Smooth muscle cell (in vitro differentiated cells): ENCODE results near the gene ITPR1. TPM values are rescaled to one million over a fixed set of nuclear protein-coding genes. Genes with fewer than 3 reads are reported as not detected.
"Not testable (repeated sequence)": the region's sequence is repeated elsewhere in the genome, so short reads cannot be mapped to it uniquely, and the experiment has no call there.

Source experiments
- DNase-seq: peaks from one replicate; lab custom pipeline; 2025; ENCODE audit not compliant: unreplicated experiment; lab: John Stamatoyannopoulos, UW
- H2AFZ ChIP-seq: fragments of 200-600 bp; sonication (generic); 2 replicates; pipeline ENCODE4 v1.6.0; 2016; ENCODE audit warnings: antibody characterized with exemption, low read depth, mild to moderate bottlenecking
- H3F3A ChIP-seq: fragments of 200-600 bp; sonication (generic); 2 replicates; pipeline ENCODE4 v1.6.0; 2017; ENCODE audit warnings: antibody characterized with exemption, low read depth
- H3K27ac ChIP-seq: fragments of 200-600 bp; sonication (generic); 2 replicates; pipeline ENCODE4 v1.5.1; 2016; ENCODE audit warnings: low read depth, mild to moderate bottlenecking
- H3K27me3 ChIP-seq: fragments of 200-600 bp; sonication (generic); 2 replicates; pipeline ENCODE4 v1.6.1; 2016; ENCODE audit warnings: low read depth, mild to moderate bottlenecking
- H3K36me3 ChIP-seq: fragments of 200-600 bp; sonication (generic); 2 replicates; pipeline ENCODE4 v1.5.1; 2016; ENCODE audit warnings: low read depth
- H3K4me1 ChIP-seq: fragments of 200-600 bp; sonication (generic); 2 replicates; pipeline ENCODE4 v1.5.1; 2016; ENCODE audit warnings: low read depth
- H3K4me2 ChIP-seq: fragments of 200-600 bp; sonication (generic); 2 replicates; pipeline ENCODE4 v1.6.0; 2016; ENCODE audit warnings: mild to moderate bottlenecking
- H3K4me3 ChIP-seq: fragments of 200-600 bp; sonication (generic); 2 replicates; pipeline ENCODE4 v1.5.1; 2016; ENCODE audit warnings: mild to moderate bottlenecking
- H3K79me2 ChIP-seq: fragments of 200-600 bp; sonication (generic); 2 replicates; pipeline ENCODE4 v1.6.0; 2016; ENCODE audit warnings: low read depth, mild to moderate bottlenecking
- H3K9ac ChIP-seq: fragments of 200-600 bp; sonication (generic); 2 replicates; pipeline ENCODE4 v1.6.0; 2016; ENCODE audit warnings: low read depth
- H3K9me3 ChIP-seq: fragments of 200-600 bp; sonication (generic); replicated peaks from 2 replicates; pipeline ENCODE4 v1.5.1; 2016; ENCODE audit warnings: low read depth
- H4K20me1 ChIP-seq: fragments of 200-600 bp; sonication (generic); 2 replicates; pipeline ENCODE4 v1.6.0; 2016; ENCODE audit warnings: low read depth
- WGBS: methylation state at CpG from one replicate; pipeline ENCODE4 v1.1.7; 2016; ENCODE audit warnings: low lambda C conversion rate; 5-methylcytosine and 5-hydroxymethylcytosine counted together
- polyA plus RNA-seq: library from polyadenylated mRNA; unstranded; fragments of >200 nt; fragmentation: Nextera tagmentation; extraction: Ambion mirVana; gene quantifications from 2 replicates; pipeline ENCODE4 v1.2.1, GENCODE V29; 2016
- total RNA-seq: library from RNA; depleted of rRNA; stranded (reverse); fragments of >200 nt; gene quantifications from 2 replicates; pipeline ENCODE4 v1.2.3, GENCODE V29; 2014
- TF ChIP-seq, protein P1 (sequence below): fragments of 200-600 bp; sonication (generic); IDR thresholded peaks from 2 replicates; pipeline ENCODE4 v1.5.1; 2017; ENCODE audit warnings: borderline replicate concordance, mild to moderate bottlenecking, antibody characterized with exemption; ENCODE audit not compliant: insufficient read depth, poor library complexity, severe bottlenecking

ITPR1 gene
- total and polyA plus RNA-seq, 2 experiments from 2014 or later: 16.4 to 28.6 TPM

DNA sequence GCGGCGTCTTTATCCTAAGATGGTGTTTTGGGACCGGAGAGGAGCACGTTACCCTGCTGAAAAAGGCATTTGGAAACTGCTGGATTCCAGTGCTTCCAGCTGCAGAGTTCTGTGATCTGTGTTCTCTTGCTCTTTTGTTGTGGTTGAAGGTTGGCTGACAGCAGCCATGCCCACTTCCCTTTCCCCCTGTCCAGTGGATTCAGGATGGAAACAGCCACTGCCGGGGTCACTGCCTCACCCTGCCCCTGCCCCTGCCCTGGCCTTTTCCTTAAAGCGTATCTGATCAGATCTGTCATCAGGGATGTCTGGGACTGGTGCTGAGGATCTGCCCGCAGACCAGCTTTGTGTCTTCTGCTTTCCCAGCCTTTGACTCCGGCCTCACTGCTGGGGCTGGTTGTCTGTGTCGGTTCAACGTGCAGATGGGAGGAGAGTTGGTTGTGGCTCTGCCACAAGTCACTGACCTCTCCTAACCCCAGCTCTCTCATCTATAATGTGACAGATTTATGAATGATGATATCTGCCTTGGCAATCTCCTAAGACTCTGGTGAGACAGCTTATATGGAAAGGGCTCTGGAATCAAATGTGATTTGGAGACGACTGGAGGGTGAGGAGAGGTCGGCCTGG lies 266.7 kb downstream of the ITPR1 start:
- H2AFZ ChIP-seq: peak overlapping the region; percentile 40
- no peaks in the 10 kb centered on the region for H3K79me2 ChIP-seq
- no peaks in the 10 kb centered on the region for H3K9me3 ChIP-seq
- no peaks in the 10 kb centered on the region for H3K36me3 ChIP-seq
- H3K27ac ChIP-seq: no peak overlapping the region
- H3K4me2 ChIP-seq: no peak overlapping the region
- H3F3A ChIP-seq: no peaks in the 10 kb centered on the region
- no peak for DNase-seq
- H3K4me3 ChIP-seq: no peak overlapping the region
- H4K20me1 ChIP-seq: no peaks in the 10 kb centered on the region
- WGBS: 44% methylated on average over 12 of the region's 12 CpGs
- H3K9ac ChIP-seq: no peak overlapping the region
- TF ChIP-seq, protein P1, sequence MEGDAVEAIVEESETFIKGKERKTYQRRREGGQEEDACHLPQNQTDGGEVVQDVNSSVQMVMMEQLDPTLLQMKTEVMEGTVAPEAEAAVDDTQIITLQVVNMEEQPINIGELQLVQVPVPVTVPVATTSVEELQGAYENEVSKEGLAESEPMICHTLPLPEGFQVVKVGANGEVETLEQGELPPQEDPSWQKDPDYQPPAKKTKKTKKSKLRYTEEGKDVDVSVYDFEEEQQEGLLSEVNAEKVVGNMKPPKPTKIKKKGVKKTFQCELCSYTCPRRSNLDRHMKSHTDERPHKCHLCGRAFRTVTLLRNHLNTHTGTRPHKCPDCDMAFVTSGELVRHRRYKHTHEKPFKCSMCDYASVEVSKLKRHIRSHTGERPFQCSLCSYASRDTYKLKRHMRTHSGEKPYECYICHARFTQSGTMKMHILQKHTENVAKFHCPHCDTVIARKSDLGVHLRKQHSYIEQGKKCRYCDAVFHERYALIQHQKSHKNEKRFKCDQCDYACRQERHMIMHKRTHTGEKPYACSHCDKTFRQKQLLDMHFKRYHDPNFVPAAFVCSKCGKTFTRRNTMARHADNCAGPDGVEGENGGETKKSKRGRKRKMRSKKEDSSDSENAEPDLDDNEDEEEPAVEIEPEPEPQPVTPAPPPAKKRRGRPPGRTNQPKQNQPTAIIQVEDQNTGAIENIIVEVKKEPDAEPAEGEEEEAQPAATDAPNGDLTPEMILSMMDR: no peak
- H3K27me3 ChIP-seq: no peaks in the 10 kb centered on the region
- H3K4me1 ChIP-seq: no peaks in the 10 kb centered on the region

DNA sequence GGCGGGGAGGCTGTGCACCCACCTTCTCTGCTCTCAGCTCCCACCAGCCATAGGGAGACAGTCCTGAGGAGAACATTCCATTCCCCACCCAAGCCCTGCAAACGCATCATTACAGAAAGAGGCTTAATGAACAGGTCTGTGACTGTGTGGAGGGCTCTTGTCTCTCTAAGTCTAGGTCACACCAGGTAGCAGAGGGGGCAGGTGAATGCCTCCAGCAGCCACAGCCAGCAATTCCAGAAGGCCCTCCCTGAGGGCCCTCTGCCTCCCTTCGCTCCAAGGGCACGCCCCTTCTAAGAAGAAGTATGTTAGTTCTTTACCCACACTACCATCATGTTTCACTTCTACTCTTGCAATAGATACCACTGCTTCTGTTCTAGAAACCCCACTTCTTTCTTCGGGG lies 268.6 kb downstream of the ITPR1 start:
- no peak overlapping the region for H3K4me2 ChIP-seq
- H3K9me3 ChIP-seq: no peaks in the 10 kb centered on the region
- H3K79me2 ChIP-seq: no peaks in the 10 kb centered on the region
- no peaks in the 10 kb centered on the region for H3K27me3 ChIP-seq
- no peaks in the 10 kb centered on the region for H3K36me3 ChIP-seq
- H2AFZ ChIP-seq: no peak overlapping the region
- 96% methylated on average over 5 of the region's 5 CpGs for WGBS
- TF ChIP-seq, protein P1: no peak
- no peaks in the 10 kb centered on the region for H3K4me1 ChIP-seq
- H3K9ac ChIP-seq: no peak overlapping the region
- H3K4me3 ChIP-seq: no peak overlapping the region
- H4K20me1 ChIP-seq: no peaks in the 10 kb centered on the region
- H3K27ac ChIP-seq: no peak overlapping the region
- H3F3A ChIP-seq: no peaks in the 10 kb centered on the region
- no peak for DNase-seq

DNA sequence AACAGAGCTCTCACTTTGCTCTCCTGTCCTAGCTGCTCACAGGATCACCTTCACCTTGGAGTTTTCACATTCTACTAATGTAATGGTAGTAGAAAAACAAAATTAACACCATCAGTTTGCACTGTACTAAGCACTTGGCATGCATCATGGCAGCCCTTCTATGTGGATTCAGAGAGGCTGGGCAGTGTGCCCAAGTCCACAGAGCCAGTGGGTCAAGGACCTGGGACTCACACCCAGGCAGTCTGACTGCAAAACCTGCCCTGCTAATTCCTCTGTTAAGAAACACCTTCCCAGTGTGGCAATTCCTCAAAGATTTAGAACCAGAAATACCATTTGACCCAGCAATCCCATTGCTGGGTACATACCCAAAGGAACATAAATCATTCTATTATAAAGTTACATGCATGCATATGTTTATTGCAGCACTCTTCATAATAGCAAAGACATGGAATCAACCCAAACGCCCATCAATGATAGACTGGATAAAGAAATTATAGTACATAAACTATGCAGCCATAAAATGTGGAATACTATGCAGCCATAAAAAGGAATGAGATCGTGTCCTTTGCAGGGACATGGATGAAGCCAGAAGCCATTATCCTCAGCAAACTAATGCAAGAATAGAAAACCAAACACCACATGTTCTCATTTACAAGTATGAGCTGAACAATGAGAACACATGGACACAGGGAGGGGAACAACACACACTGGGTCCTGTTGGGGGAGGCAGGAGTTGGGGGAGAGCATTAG lies 269.5 kb downstream of the ITPR1 start:
- not testable (repeated sequence) for H4K20me1 ChIP-seq, H3K4me2 ChIP-seq, H3F3A ChIP-seq, H3K79me2 ChIP-seq, H3K27ac ChIP-seq, H3K27me3 ChIP-seq, H3K9ac ChIP-seq, H2AFZ ChIP-seq, H3K4me3 ChIP-seq, DNase-seq, H3K36me3 ChIP-seq, H3K4me1 ChIP-seq, H3K9me3 ChIP-seq
- 99% methylated on average over 2 of the region's 2 CpGs for WGBS

DNA sequence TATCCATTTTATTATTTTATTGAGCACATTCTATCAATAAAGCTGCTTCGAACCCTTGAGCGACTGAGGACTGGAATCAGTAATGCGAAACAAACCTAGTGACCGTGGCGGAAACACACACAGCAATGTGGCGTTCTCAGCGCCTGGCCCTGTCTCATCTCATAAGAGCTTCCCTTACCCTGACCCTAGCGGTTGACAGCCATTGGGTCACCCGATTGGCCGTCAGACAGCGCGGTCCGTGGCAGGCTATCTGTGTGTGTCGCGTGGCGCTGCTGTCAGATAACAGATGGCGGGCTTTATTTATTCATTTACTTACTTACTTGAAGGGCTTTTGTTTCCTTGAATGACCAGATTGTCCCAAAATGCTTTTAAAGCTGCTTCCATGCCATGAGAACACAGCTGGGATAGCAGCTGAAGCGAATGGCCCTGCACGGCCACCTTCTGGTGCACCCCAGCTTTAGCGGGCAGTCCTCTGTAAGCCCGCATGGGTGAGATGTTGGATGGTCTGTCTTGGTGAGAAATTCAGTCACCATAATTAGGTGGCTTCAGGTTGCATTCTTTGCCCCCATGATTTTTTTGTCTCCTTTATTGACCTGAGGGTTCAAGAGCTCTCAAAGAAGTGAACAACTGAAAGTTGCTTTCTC lies 270.6 kb downstream of the ITPR1 start:
- 97% methylated on average over 21 of the region's 21 CpGs for WGBS
- no peak overlapping the region for H3K4me2 ChIP-seq
- H4K20me1 ChIP-seq: no peaks in the 10 kb centered on the region
- no peaks in the 10 kb centered on the region for H3K36me3 ChIP-seq
- no peak overlapping the region for H2AFZ ChIP-seq
- H3K9ac ChIP-seq: no peak overlapping the region
- no peaks in the 10 kb centered on the region for H3K79me2 ChIP-seq
- no peaks in the 10 kb centered on the region for H3K9me3 ChIP-seq
- TF ChIP-seq, protein P1: no peak
- H3K27me3 ChIP-seq: no peaks in the 10 kb centered on the region
- DNase-seq: no peak
- no peak overlapping the region for H3K27ac ChIP-seq
- H3K4me3 ChIP-seq: no peak overlapping the region
- no peaks in the 10 kb centered on the region for H3F3A ChIP-seq
- no peaks in the 10 kb centered on the region for H3K4me1 ChIP-seq
